PC-9 (cell line): Measurements from ENCODE around the gene OSBPL6. TPM values are rescaled to one million over a fixed set of nuclear protein-coding genes. Genes with fewer than 3 reads are reported as not detected.

Experiments
- BruUV-seq: library from RNA; stranded (reverse); fragments of 400-500 nt; replicated peaks from 2 replicates; lab custom pipeline; 2021; lab: Mats Ljungman, UMichigan
- CTCF ChIA-PET: fragments of 300-600 bp; sonication (Branson Sonifier 250); formaldehyde crosslinking; loops from one replicate; lab custom pipeline; 2022; ENCODE audit warnings: antibody characterized with exemption; lab: Charles Lee
- POLR2A ChIA-PET: fragments of 300-600 bp; sonication (Branson Sonifier 250); formaldehyde crosslinking; loops from one replicate; lab custom pipeline; 2022; ENCODE audit warnings: antibody characterized with exemption; ENCODE audit not compliant: unreplicated experiment; lab: Charles Lee
- DNase-seq, 2 experiments: peaks; one replicate each; pipeline versions ENCODE4 v3.0.0 to v3.0.0-alpha.2; 2015 to 2022; ENCODE audit warnings: mixed read lengths in 1 of 2
- H2AFZ ChIP-seq: fragments of 200-600 bp; sonication (generic); 2 replicates; pipeline ENCODE4 v1.8.1; 2017; ENCODE audit warnings: antibody characterized with exemption
- H3F3A ChIP-seq: fragments of 200-600 bp; sonication (generic); 2 replicates; pipeline ENCODE4 v1.8.1; 2017; ENCODE audit warnings: antibody characterized with exemption, mild to moderate bottlenecking, low read depth; ENCODE audit not compliant: insufficient read depth
- H3K27ac ChIP-seq: fragments of 200-600 bp; sonication (generic); 2 replicates; pipeline ENCODE4 v1.6.1; 2016; ENCODE audit warnings: mixed run types
- H3K27me3 ChIP-seq: fragments of 200-600 bp; sonication (generic); 2 replicates; pipeline ENCODE4 v1.6.1; 2016; ENCODE audit warnings: low read depth, mixed run types; ENCODE audit not compliant: insufficient read depth
- H3K36me3 ChIP-seq: fragments of 200-600 bp; sonication (generic); 2 replicates; pipeline ENCODE4 v1.6.1; 2016; ENCODE audit warnings: low read depth, mixed run types
- H3K4me1 ChIP-seq: fragments of 200-600 bp; sonication (generic); replicated peaks from 2 replicates; pipeline ENCODE4 v1.6.1; 2016; ENCODE audit warnings: mixed run types; ENCODE audit not compliant: insufficient read depth
- H3K4me2 ChIP-seq: fragments of 200-600 bp; sonication (generic); 2 replicates; pipeline ENCODE4 v1.6.1; 2017; ENCODE audit warnings: mixed run types
- H3K4me3 ChIP-seq: fragments of 200-600 bp; sonication (generic); 2 replicates; pipeline ENCODE4 v1.6.1; 2016; ENCODE audit warnings: mixed run types
- H3K79me2 ChIP-seq: fragments of 200-600 bp; sonication (generic); 2 replicates; pipeline ENCODE4 v1.6.1; 2017; ENCODE audit warnings: low read depth, mixed run types
- H3K9me2 ChIP-seq: fragments of 200-600 bp; sonication (generic); 2 replicates; pipeline ENCODE4 v1.8.1; 2017; ENCODE audit warnings: mild to moderate bottlenecking; ENCODE audit not compliant: insufficient read depth
- H3K9me3 ChIP-seq: fragments of 200-600 bp; sonication (generic); 2 replicates; pipeline ENCODE4 v1.8.1; 2016; ENCODE audit warnings: low read depth; ENCODE audit not compliant: insufficient read depth
- H4K20me1 ChIP-seq: fragments of 200-600 bp; sonication (generic); 2 replicates; pipeline ENCODE4 v1.8.1; 2017; ENCODE audit not compliant: insufficient read depth
- CTCF ChIP-seq: fragments of 200-600 bp; sonication (generic); conservative IDR thresholded peaks from 2 replicates; pipeline ENCODE4 v1.6.1; 2017; ENCODE audit warnings: mixed run types, antibody characterized with exemption, mild to moderate bottlenecking, moderate library complexity
- EZH2 ChIP-seq: fragments of 200-600 bp; sonication (generic); IDR thresholded peaks from 2 replicates; pipeline ENCODE4 v1.8.0; 2017; ENCODE audit warnings: antibody characterized with exemption, low read depth
- intact Hi-C: fragments of 100-400 bp; cut with micrococcal nuclease; formaldehyde crosslinking; loops from one replicate; pipeline ENCODE4 v1.10.0; 2022; ENCODE audit not compliant: unreplicated experiment
- total RNA-seq: library from RNA; stranded (reverse); gene quantifications from 2 replicates; pipeline ENCODE4 v1.2.3, GENCODE V29; 2021

OSBPL6 gene
- total RNA-seq, 1 experiment from 2014 or later: 2.6 TPM

- H3K4me1 ChIP-seq: no peaks in the 10 kb centered on the region
- no peaks in the 10 kb centered on the region for H3K9me2 ChIP-seq
- no peaks in the 10 kb centered on the region for H4K20me1 ChIP-seq
- no peak overlapping the region for H3K4me3 ChIP-seq
- H3K36me3 ChIP-seq: no peaks in the 10 kb centered on the region
- no peaks in the 10 kb centered on the region for H3K79me2 ChIP-seq
- POLR2A ChIA-PET: no interaction called here
- CTCF ChIA-PET: no interaction called here
- H3F3A ChIP-seq: no peaks in the 10 kb centered on the region
- H3K4me2 ChIP-seq: no peak overlapping the region
- intact Hi-C loops: no loop called here
- TF ChIP-seq EZH2 (no peak), CTCF (no peak)
- DNase-seq: no peak
- H3K27me3 ChIP-seq: no peaks in the 10 kb centered on the region
- H3K27ac ChIP-seq: no peak overlapping the region
- H3K9me3 ChIP-seq: no peaks in the 10 kb centered on the region
- no peak overlapping the region for H2AFZ ChIP-seq
- BruUV-seq: no TSS peak
Measured at GRCh38 chr2:178386986-178387597, 192.8 kb downstream of the OSBPL6 start.

DNA sequence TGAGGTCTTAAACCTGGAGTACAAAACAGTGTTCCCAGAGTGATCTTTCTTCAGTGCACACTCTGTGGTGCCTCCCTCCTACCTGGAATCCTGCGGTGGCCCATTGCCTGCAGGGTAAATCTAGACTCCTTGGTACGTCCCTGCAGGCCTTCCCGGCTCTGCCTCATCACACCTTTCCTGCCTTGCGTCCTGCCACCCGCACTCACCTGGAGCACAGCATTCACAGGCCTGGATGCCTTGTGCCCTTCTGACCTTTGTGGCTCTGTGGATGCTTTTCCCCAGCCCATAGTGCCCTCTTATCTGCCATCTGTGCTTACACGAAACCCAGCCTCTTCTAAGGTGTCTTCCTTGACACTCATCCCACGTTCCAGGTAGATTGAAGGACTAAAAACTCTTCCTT is 194.0 kb downstream of the OSBPL6 start:
- no TSS peak for BruUV-seq
- H3K4me2 ChIP-seq: no peak overlapping the region
- no peaks in the 10 kb centered on the region for H3K4me1 ChIP-seq
- H3F3A ChIP-seq: no peaks in the 10 kb centered on the region
- intact Hi-C loops: no loop called here
- POLR2A ChIA-PET: no interaction called here
- no peaks in the 10 kb centered on the region for H3K9me3 ChIP-seq
- H3K9me2 ChIP-seq: no peaks in the 10 kb centered on the region
- no peak overlapping the region for H3K4me3 ChIP-seq
- no peaks in the 10 kb centered on the region for H3K36me3 ChIP-seq
- TF ChIP-seq CTCF (no peak), EZH2 (no peak)
- H2AFZ ChIP-seq: no peak overlapping the region
- H4K20me1 ChIP-seq: no peaks in the 10 kb centered on the region
- no peak for DNase-seq
- no peak overlapping the region for H3K27ac ChIP-seq
- CTCF ChIA-PET: interaction anchor here (0.6 kb wide), 1 partner anchor 24 kb away, joined by 3 read pairs; no protein-coding TSS in a partner anchor
- no peaks in the 10 kb centered on the region for H3K79me2 ChIP-seq
- H3K27me3 ChIP-seq: no peaks in the 10 kb centered on the region

- POLR2A ChIA-PET: interaction anchor here (0.5 kb wide), 1 partner anchor 175 kb away, joined by 3 read pairs; no protein-coding TSS in a partner anchor
- TF ChIP-seq CTCF: no peak
- TF ChIP-seq EZH2: no peak
- DNase-seq: no peak
- Histone ChIP-seq H4K20me1 (no peaks in the 10 kb centered on the region), H3K9me2 (no peaks in the 10 kb centered on the region), H3F3A (no peaks in the 10 kb centered on the region), H3K4me3 (no peak overlapping the region), H3K4me2 (no peak overlapping the region), H3K36me3 (no peaks in the 10 kb centered on the region), H3K27me3 (no peaks in the 10 kb centered on the region), H3K79me2 (no peaks in the 10 kb centered on the region), H3K27ac (no peak overlapping the region), H3K9me3 (no peaks in the 10 kb centered on the region), H3K4me1 (no peaks in the 10 kb centered on the region), H2AFZ (no peak overlapping the region)
- CTCF ChIA-PET: interaction anchor here (0.8 kb wide), 1 partner anchor 23 kb away, joined by 3 read pairs; no protein-coding TSS in a partner anchor
- BruUV-seq: no TSS peak
- intact Hi-C loops: no loop called here
Measured at GRCh38 chr2:178391701-178392100, 197.4 kb downstream of the OSBPL6 start.
